AG09319 (cell line): ENCODE data around the gene HSD17B12.
A peak's percentile ranks its signal among the peaks of the same experiment; 100 is the strongest.

Experiments
- DNase-seq: peaks from one replicate; pipeline ENCODE4 v3.0.0-alpha.2; 2010; ENCODE audit warnings: low read depth; ENCODE audit errors: extremely low read depth
- TF ChIP-seq, protein P1 (sequence below): IDR thresholded peaks from 2 replicates; pipeline ENCODE4 v1.5.1; 2011; ENCODE audit warnings: low read depth, mild to moderate bottlenecking, inconsistent platforms, low read length, moderate library complexity

Gene HSD17B12

DNA sequence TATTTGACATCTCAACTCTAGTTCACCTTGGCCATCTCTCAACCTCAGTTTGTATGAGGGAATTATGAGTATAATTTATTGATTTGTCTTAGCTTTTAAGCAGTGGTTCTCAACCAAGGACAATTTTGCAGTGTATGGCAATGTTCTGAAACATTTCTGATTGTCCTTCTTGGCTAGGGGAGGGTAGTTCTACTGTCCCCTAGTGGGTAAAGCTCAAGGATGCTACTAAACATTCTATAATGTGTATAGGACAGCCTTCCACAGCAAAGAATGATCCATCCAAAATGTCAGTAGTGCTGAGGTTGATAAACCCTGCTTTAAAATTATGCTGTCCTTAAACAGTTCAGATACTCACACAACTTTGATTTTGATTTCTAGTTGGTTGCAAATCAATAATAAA lies 122.0 kb downstream of the HSD17B12 start:
- TF ChIP-seq, protein P1, sequence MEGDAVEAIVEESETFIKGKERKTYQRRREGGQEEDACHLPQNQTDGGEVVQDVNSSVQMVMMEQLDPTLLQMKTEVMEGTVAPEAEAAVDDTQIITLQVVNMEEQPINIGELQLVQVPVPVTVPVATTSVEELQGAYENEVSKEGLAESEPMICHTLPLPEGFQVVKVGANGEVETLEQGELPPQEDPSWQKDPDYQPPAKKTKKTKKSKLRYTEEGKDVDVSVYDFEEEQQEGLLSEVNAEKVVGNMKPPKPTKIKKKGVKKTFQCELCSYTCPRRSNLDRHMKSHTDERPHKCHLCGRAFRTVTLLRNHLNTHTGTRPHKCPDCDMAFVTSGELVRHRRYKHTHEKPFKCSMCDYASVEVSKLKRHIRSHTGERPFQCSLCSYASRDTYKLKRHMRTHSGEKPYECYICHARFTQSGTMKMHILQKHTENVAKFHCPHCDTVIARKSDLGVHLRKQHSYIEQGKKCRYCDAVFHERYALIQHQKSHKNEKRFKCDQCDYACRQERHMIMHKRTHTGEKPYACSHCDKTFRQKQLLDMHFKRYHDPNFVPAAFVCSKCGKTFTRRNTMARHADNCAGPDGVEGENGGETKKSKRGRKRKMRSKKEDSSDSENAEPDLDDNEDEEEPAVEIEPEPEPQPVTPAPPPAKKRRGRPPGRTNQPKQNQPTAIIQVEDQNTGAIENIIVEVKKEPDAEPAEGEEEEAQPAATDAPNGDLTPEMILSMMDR: peak; percentile 22
- no peak for DNase-seq

DNA sequence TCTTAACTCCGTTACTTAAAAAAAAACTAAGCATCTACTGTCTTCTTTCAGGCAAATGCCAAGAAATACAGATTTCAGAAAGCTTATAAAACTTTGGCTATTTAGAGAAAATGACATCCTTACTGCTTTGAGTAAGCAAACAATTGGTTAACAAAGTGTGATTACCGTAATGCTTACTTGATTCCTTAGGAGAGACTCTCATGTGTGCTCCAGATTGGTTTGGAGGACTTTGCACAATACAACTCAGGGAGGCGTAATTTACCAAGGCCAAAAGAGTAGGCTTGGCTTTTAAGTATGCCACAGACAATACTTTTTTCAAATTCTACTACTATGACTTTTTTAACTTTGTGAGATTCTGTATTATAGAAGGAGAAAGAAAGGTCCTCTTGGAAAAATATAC lies 123.2 kb downstream of the HSD17B12 start:
- TF ChIP-seq, protein P1: no peak
- no peak for DNase-seq

DNA sequence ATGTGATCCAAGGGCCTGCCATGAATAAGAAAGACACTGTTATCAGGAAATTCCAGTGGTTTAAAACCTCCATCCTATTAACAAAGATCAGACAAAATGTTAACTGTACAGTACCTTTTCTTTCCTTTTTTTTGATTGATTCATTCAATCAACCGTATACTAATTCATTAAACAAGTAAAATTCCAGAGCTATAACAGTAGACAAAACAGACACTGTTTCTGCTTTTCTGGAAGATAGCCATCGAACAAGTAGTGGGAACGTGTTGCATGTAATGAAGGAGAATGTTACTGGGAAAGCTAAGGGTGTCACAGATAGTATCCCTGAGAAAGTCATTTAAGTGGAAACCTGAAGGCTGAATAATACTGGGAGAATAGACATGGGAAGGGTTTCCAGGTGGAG lies 126.4 kb downstream of the HSD17B12 start:
- TF ChIP-seq, protein P1: no peak

DNA sequence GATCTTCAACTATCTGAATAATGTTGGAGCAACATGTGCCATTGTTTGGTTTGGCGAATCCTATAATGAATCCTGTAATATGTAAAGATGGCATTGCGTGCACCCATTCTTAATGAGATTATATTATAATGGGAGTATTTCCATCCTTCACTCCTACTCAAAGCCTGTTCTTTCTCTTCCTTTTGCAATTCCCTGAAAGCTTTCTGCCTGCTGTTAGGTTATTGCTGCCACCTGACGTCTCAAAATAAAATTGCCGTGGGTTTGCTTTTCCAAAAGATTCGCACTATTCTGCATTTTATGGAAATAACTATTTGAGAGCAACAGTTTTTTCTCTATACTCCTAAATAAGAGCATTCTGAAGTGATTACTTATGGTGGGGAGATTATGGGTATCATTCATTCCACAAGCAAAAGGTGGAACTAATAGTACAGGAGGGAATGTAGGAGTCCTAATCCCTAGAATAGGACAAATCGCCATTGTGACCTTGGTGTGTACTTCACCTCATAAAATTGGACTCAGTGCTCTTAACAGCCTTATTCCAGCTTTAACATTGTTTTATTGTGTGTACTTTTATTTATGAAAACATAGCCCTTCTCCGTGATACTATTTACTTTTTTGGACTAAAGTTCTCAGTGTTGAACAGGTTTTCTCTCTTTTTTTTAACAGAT lies 130.5 kb downstream of the HSD17B12 start:
- TF ChIP-seq, protein P1: peak; percentile 9

More for the DNA sequence above, 126.4 kb downstream of the HSD17B12 start:
- DNase-seq: no peak

DNA sequence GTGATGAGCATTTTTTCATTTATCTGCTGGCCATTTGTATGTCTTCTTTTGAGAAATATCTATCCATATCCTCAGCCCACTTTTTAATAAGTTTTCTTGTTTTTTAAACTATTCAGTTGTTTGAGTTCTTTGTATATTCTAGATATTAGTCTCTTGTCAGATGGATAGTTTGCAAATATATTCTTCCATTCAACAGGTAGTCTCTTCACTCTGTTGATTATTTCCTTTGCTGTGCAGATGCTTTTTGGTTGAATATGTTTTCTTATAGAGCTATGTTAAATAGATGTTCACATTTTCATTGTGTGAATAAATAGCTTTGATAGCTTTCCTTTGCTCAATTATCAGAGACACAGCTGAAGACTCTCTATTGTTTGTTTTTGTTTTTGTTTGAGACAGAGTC lies 131.9 kb downstream of the HSD17B12 start:
- TF ChIP-seq, protein P1: no peak
- no peak for DNase-seq

More for the DNA sequence above, 130.5 kb downstream of the HSD17B12 start:
- DNase-seq: no peak

DNA sequence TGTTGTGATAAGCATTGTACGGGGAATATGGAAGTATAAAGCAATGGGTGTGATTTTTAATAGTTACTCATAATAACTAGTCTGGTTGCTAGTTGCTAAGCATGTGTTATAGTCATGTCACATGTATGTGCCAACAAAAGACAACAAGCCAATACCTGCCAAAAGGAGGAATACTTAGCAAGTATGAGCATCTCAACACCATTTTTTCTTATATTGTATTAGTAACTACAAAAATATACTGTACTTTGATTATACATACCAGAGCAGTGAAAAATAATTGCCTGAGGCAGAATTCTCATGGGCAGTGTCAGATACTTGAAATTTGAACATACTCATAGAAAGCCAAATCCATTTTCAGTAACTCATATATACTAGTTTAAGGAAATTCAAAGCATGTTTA lies 137.7 kb downstream of the HSD17B12 start:
- no peak for DNase-seq
- TF ChIP-seq, protein P1: no peak

DNA sequence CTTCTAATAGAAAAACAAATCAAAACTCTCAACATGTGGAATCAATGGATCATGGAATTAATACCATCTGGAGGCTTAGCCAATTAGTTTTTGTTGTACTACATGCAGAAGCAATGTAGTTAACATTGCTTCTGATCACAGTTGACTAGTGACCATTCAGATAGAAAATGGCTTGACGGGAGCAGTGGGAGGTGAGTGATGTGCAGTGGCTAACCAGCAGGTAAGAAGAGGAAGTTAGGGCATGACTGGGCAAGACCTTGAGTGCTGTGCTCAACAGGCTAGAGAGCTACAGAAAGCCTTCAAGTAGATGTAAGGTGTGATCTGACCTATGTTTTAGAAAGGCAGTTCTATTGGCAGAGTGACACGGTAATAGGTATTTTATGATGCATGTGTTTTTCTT lies 139.4 kb downstream of the HSD17B12 start:
- DNase-seq: no peak

More for the DNA sequence above, 139.4 kb downstream of the HSD17B12 start:
- TF ChIP-seq, protein P1: no peak
